LNCAP (cell line): ENCODE measurements around the gene MMP3.

Experiments
- CTCF ChIP-seq: fragments of 450-650 bp; IDR thresholded peaks from 2 replicates; pipeline ENCODE4 v1.5.1; 2017; ENCODE audit warnings: mild to moderate bottlenecking

The MMP3 gene

GRCh38 chr11:102843489-102843888, at the start of gene MMP3:
MMP3 (minus strand) TSS chr11:102843609; CDS start chr11:102843546, 63 bp downstream.
- no peak for TF ChIP-seq CTCF

- TF ChIP-seq CTCF = no peak
These were observed 48.3 kb upstream of the MMP3 start for GRCh38 chr11:102891736-102892135.

- no peak for TF ChIP-seq CTCF
These were observed 43.6 kb upstream of the MMP3 start for GRCh38 chr11:102886999-102887398.

GRCh38 chr11:102883141-102883540, 39.7 kb upstream of the MMP3 start:
- TF ChIP-seq CTCF = no peak

- TF ChIP-seq CTCF = no peak
These were observed 39.1 kb upstream of the MMP3 start for GRCh38 chr11:102882389-102883024.

GRCh38 chr11:102879801-102880200, 36.4 kb upstream of the MMP3 start:
- no peak for TF ChIP-seq CTCF

GRCh38 chr11:102878595-102878994, 35.2 kb upstream of the MMP3 start:
- no peak for TF ChIP-seq CTCF

- TF ChIP-seq CTCF = no peak
These were observed 31.4 kb upstream of the MMP3 start, which contains the start of gene MMP12 for GRCh38 chr11:102874852-102875251. MMP12 (minus strand) TSS chr11:102874982; CDS start chr11:102874937, 45 bp downstream.
